ENCODE measurements around the gene SCAI.
"Not testable (repeated sequence)": the region's sequence is repeated elsewhere in the genome, so short reads cannot be mapped to it uniquely, and the experiment has no call there.

Gene SCAI

GRCh38 chr9:125143377-125144090, at the start of gene SCAI:
SCAI (minus strand) TSS chr9:125143528; CDS start chr9:125143437, 91 bp downstream.
- Histone ChIP-seq H3K4me1 (ENCODE audit: control insufficient read depth, low read depth, low read length) (peaks cover 4% of the 10 kb centered on the region), H3K9me3 (ENCODE audit: control insufficient read depth, low read depth, low read length) (no peaks in the 10 kb centered on the region), H3K36me3 (ENCODE audit: control insufficient read depth, low read depth, low read length) (no peaks in the 10 kb centered on the region), H3K9ac (ENCODE audit: low read length) (peak within 1 kb of the TSS; percentile 66), H3K27ac (ENCODE audit: low read length) (no peak within 1 kb of the TSS), H3K4me3 (ENCODE audit: low read length) (peak within 1 kb of the TSS; percentile 71), H3K27me3 (ENCODE audit: control insufficient read depth, insufficient read depth, low read length) (no peaks in the 10 kb centered on the region)

GRCh38 chr9:125190361-125190801, 47.1 kb upstream of the SCAI start:
- Histone ChIP-seq H3K36me3 (ENCODE audit: control insufficient read depth, low read depth, low read length) (no peaks in the 10 kb centered on the region), H3K27me3 (ENCODE audit: control insufficient read depth, insufficient read depth, low read length) (no peaks in the 10 kb centered on the region), H3K9ac (ENCODE audit: low read length) (peak overlapping the region; percentile 97), H3K27ac (ENCODE audit: low read length) (peak overlapping the region; percentile 97), H3K9me3 (ENCODE audit: control insufficient read depth, low read depth, low read length) (no peaks in the 10 kb centered on the region), H3K4me1 (ENCODE audit: control insufficient read depth, low read depth, low read length) (peaks cover 7% of the 10 kb centered on the region), H3K4me3 (ENCODE audit: low read length) (peak overlapping the region; percentile 98)

GRCh38 chr9:125189361-125190289, 46.3 kb upstream of the SCAI start, which contains the start of gene PPP6C:
PPP6C (minus strand) TSS chr9:125189803; CDS start chr9:125189718, 85 bp downstream.
- peaks cover 7% of the 10 kb centered on the region for H3K4me1 ChIP-seq (ENCODE audit: control insufficient read depth, low read depth, low read length)
- H3K9me3 ChIP-seq (ENCODE audit: control insufficient read depth, low read depth, low read length): no peaks in the 10 kb centered on the region
- no peaks in the 10 kb centered on the region for H3K36me3 ChIP-seq (ENCODE audit: control insufficient read depth, low read depth, low read length)
- H3K9ac ChIP-seq (ENCODE audit: low read length): peak within 1 kb of the TSS; percentile 97
- no peaks in the 10 kb centered on the region for H3K27me3 ChIP-seq (ENCODE audit: control insufficient read depth, insufficient read depth, low read length)
- peak within 1 kb of the TSS; percentile 98 for H3K4me3 ChIP-seq (ENCODE audit: low read length)
- peak within 1 kb of the TSS; percentile 97 for H3K27ac ChIP-seq (ENCODE audit: low read length)

- H3K9me3 ChIP-seq (ENCODE audit: control insufficient read depth, low read depth, low read length): no peaks in the 10 kb centered on the region
- H3K27ac ChIP-seq (ENCODE audit: low read length): no peak overlapping the region
- H3K36me3 ChIP-seq (ENCODE audit: control insufficient read depth, low read depth, low read length): no peaks in the 10 kb centered on the region
- H3K4me3 ChIP-seq (ENCODE audit: low read length): peak overlapping the region; percentile 98
- no peaks in the 10 kb centered on the region for H3K27me3 ChIP-seq (ENCODE audit: control insufficient read depth, insufficient read depth, low read length)
- peaks cover 7% of the 10 kb centered on the region for H3K4me1 ChIP-seq (ENCODE audit: control insufficient read depth, low read depth, low read length)
- H3K9ac ChIP-seq (ENCODE audit: low read length): peak overlapping the region; percentile 86
Observed at GRCh38 chr9:125189011-125189360, 45.7 kb upstream of the SCAI start.

GRCh38 chr9:125183561-125183960, 40.2 kb upstream of the SCAI start:
- H3K9ac ChIP-seq (ENCODE audit: low read length): no peak overlapping the region
- no peaks in the 10 kb centered on the region for H3K36me3 ChIP-seq (ENCODE audit: control insufficient read depth, low read depth, low read length)
- H3K27ac ChIP-seq (ENCODE audit: low read length): no peak overlapping the region
- no peaks in the 10 kb centered on the region for H3K4me1 ChIP-seq (ENCODE audit: control insufficient read depth, low read depth, low read length)
- no peak overlapping the region for H3K4me3 ChIP-seq (ENCODE audit: low read length)
- H3K9me3 ChIP-seq (ENCODE audit: control insufficient read depth, low read depth, low read length): no peaks in the 10 kb centered on the region
- no peaks in the 10 kb centered on the region for H3K27me3 ChIP-seq (ENCODE audit: control insufficient read depth, insufficient read depth, low read length)

- no peak overlapping the region for H3K9ac ChIP-seq (ENCODE audit: low read length)
- H3K27ac ChIP-seq (ENCODE audit: low read length): no peak overlapping the region
- no peak overlapping the region for H3K4me3 ChIP-seq (ENCODE audit: low read length)
- H3K27me3 ChIP-seq (ENCODE audit: control insufficient read depth, insufficient read depth, low read length): no peaks in the 10 kb centered on the region
- no peaks in the 10 kb centered on the region for H3K4me1 ChIP-seq (ENCODE audit: control insufficient read depth, low read depth, low read length)
- no peaks in the 10 kb centered on the region for H3K9me3 ChIP-seq (ENCODE audit: control insufficient read depth, low read depth, low read length)
- H3K36me3 ChIP-seq (ENCODE audit: control insufficient read depth, low read depth, low read length): no peaks in the 10 kb centered on the region
Observed at GRCh38 chr9:125183054-125183453, 39.7 kb upstream of the SCAI start.

- not testable (repeated sequence) for H3K4me3 ChIP-seq (ENCODE audit: low read length); H3K27ac ChIP-seq (ENCODE audit: low read length); H3K9me3 ChIP-seq (ENCODE audit: control insufficient read depth, low read depth, low read length); H3K4me1 ChIP-seq (ENCODE audit: control insufficient read depth, low read depth, low read length); H3K9ac ChIP-seq (ENCODE audit: low read length); H3K36me3 ChIP-seq (ENCODE audit: control insufficient read depth, low read depth, low read length); H3K27me3 ChIP-seq (ENCODE audit: control insufficient read depth, insufficient read depth, low read length)
Observed at GRCh38 chr9:125181756-125182155, 38.4 kb upstream of the SCAI start.

GRCh38 chr9:125180876-125181275, 37.5 kb upstream of the SCAI start:
- no peaks in the 10 kb centered on the region for H3K36me3 ChIP-seq (ENCODE audit: control insufficient read depth, low read depth, low read length)
- no peaks in the 10 kb centered on the region for H3K9me3 ChIP-seq (ENCODE audit: control insufficient read depth, low read depth, low read length)
- no peak overlapping the region for H3K27ac ChIP-seq (ENCODE audit: low read length)
- no peak overlapping the region for H3K9ac ChIP-seq (ENCODE audit: low read length)
- no peaks in the 10 kb centered on the region for H3K27me3 ChIP-seq (ENCODE audit: control insufficient read depth, insufficient read depth, low read length)
- H3K4me1 ChIP-seq (ENCODE audit: control insufficient read depth, low read depth, low read length): no peaks in the 10 kb centered on the region
- H3K4me3 ChIP-seq (ENCODE audit: low read length): no peak overlapping the region

GRCh38 chr9:125179776-125180175, 36.4 kb upstream of the SCAI start:
- not testable (repeated sequence) for H3K27ac ChIP-seq (ENCODE audit: low read length); H3K27me3 ChIP-seq (ENCODE audit: control insufficient read depth, insufficient read depth, low read length); H3K4me3 ChIP-seq (ENCODE audit: low read length); H3K36me3 ChIP-seq (ENCODE audit: control insufficient read depth, low read depth, low read length); H3K9me3 ChIP-seq (ENCODE audit: control insufficient read depth, low read depth, low read length); H3K4me1 ChIP-seq (ENCODE audit: control insufficient read depth, low read depth, low read length); H3K9ac ChIP-seq (ENCODE audit: low read length)

GRCh38 chr9:125177888-125178287, 34.6 kb upstream of the SCAI start:
- H3K4me1 ChIP-seq (ENCODE audit: control insufficient read depth, low read depth, low read length): no peaks in the 10 kb centered on the region
- H3K9me3 ChIP-seq (ENCODE audit: control insufficient read depth, low read depth, low read length): no peaks in the 10 kb centered on the region
- no peaks in the 10 kb centered on the region for H3K27me3 ChIP-seq (ENCODE audit: control insufficient read depth, insufficient read depth, low read length)
- no peak overlapping the region for H3K9ac ChIP-seq (ENCODE audit: low read length)
- no peaks in the 10 kb centered on the region for H3K36me3 ChIP-seq (ENCODE audit: control insufficient read depth, low read depth, low read length)
- no peak overlapping the region for H3K27ac ChIP-seq (ENCODE audit: low read length)
- no peak overlapping the region for H3K4me3 ChIP-seq (ENCODE audit: low read length)

- no peak overlapping the region for H3K9ac ChIP-seq (ENCODE audit: low read length)
- no peaks in the 10 kb centered on the region for H3K27me3 ChIP-seq (ENCODE audit: control insufficient read depth, insufficient read depth, low read length)
- no peak overlapping the region for H3K27ac ChIP-seq (ENCODE audit: low read length)
- H3K4me1 ChIP-seq (ENCODE audit: control insufficient read depth, low read depth, low read length): no peaks in the 10 kb centered on the region
- H3K4me3 ChIP-seq (ENCODE audit: low read length): no peak overlapping the region
- H3K9me3 ChIP-seq (ENCODE audit: control insufficient read depth, low read depth, low read length): no peaks in the 10 kb centered on the region
- no peaks in the 10 kb centered on the region for H3K36me3 ChIP-seq (ENCODE audit: control insufficient read depth, low read depth, low read length)
Observed at GRCh38 chr9:125176636-125177035, 33.3 kb upstream of the SCAI start.

Measured in iPS-18a (cell line).